KMS-11 (cell line): ENCODE data around the gene CAV1.

Source experiments
- H2AFZ ChIP-seq: fragments of 200-600 bp; sonication (generic); 2 replicates; pipeline ENCODE4 v1.6.1; 2016; ENCODE audit warnings: antibody characterized with exemption, mixed run types, low read depth
- H3K27ac ChIP-seq: fragments of 200-600 bp; sonication (generic); 2 replicates; pipeline ENCODE4 v1.6.1; 2016; ENCODE audit warnings: mild to moderate bottlenecking, mixed run types
- H3K27me3 ChIP-seq: fragments of 200-600 bp; sonication (generic); 2 replicates; pipeline ENCODE4 v1.6.1; 2017; ENCODE audit warnings: mild to moderate bottlenecking, low read depth, mixed run types, moderate library complexity; ENCODE audit not compliant: insufficient read depth
- H3K36me3 ChIP-seq: fragments of 200-600 bp; sonication (generic); 2 replicates; pipeline ENCODE4 v1.6.1; 2017; ENCODE audit warnings: mild to moderate bottlenecking, mixed run types; ENCODE audit not compliant: insufficient read depth
- H3K4me1 ChIP-seq: fragments of 200-600 bp; sonication (generic); 2 replicates; pipeline ENCODE4 v1.6.1; 2016; ENCODE audit warnings: mild to moderate bottlenecking, low read depth, mixed run types; ENCODE audit not compliant: poor library complexity, severe bottlenecking
- H3K4me2 ChIP-seq: fragments of 200-600 bp; sonication (generic); 2 replicates; pipeline ENCODE4 v1.7.0; 2016; ENCODE audit warnings: mild to moderate bottlenecking, mixed run types
- H3K4me3 ChIP-seq: fragments of 200-600 bp; sonication (generic); IDR thresholded peaks from 2 replicates; pipeline ENCODE4 v1.6.1; 2017; ENCODE audit warnings: low read depth, low read length, mixed read lengths; ENCODE audit not compliant: insufficient read depth
- H3K79me2 ChIP-seq: fragments of 200-600 bp; sonication (generic); 2 replicates; pipeline ENCODE4 v1.6.1; 2016; ENCODE audit warnings: low read depth, mixed run types; ENCODE audit not compliant: insufficient read depth
- H3K9ac ChIP-seq: fragments of 200-600 bp; sonication (generic); 2 replicates; pipeline ENCODE4 v1.6.1; 2016; ENCODE audit warnings: mild to moderate bottlenecking, mixed run types
- H4K20me1 ChIP-seq: fragments of 200-600 bp; sonication (generic); 2 replicates; pipeline ENCODE4 v1.6.1; 2016; ENCODE audit warnings: mild to moderate bottlenecking, mixed run types; ENCODE audit not compliant: insufficient read depth
- TF ChIP-seq, protein P1 (sequence below): fragments of 200-600 bp; sonication (generic); conservative IDR thresholded peaks from 2 replicates; pipeline ENCODE4 v1.6.1; 2017; ENCODE audit warnings: low read depth, mild to moderate bottlenecking, antibody characterized with exemption, low read length, moderate library complexity, mixed read lengths

CAV1 gene

DNA sequence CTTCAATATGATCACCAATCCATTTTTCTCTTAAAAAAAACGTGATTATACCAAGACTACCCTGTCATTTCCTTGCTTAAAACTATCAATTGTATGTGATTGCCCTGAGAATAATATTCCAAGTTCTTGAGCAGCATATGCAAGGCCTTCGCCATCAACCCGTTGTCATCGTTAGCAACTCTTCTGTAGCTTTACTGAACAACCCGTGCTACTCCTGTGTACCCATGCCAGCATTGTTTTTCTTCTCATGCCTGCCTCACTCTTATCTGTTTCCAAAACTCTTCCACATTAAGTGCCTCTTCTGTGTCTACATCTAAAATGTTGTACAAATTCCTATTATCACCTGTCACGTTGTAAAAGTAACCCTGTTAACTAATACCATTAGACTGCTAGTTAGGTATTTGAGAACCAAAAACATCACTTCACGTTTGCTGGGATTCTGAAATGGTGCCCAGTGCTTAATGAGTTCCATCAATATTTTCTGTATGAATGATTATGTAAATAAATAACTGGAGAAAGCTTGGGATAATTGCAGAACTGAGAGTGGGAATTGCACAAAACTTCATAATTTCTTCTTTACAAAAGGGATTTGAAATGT, 14.8 kb upstream of the CAV1 start:
- no peaks in the 10 kb centered on the region for H3K27me3 ChIP-seq
- H3K4me1 ChIP-seq: peaks cover 42% of the 10 kb centered on the region
- TF ChIP-seq, protein P1, sequence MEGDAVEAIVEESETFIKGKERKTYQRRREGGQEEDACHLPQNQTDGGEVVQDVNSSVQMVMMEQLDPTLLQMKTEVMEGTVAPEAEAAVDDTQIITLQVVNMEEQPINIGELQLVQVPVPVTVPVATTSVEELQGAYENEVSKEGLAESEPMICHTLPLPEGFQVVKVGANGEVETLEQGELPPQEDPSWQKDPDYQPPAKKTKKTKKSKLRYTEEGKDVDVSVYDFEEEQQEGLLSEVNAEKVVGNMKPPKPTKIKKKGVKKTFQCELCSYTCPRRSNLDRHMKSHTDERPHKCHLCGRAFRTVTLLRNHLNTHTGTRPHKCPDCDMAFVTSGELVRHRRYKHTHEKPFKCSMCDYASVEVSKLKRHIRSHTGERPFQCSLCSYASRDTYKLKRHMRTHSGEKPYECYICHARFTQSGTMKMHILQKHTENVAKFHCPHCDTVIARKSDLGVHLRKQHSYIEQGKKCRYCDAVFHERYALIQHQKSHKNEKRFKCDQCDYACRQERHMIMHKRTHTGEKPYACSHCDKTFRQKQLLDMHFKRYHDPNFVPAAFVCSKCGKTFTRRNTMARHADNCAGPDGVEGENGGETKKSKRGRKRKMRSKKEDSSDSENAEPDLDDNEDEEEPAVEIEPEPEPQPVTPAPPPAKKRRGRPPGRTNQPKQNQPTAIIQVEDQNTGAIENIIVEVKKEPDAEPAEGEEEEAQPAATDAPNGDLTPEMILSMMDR: no peak
- H3K4me2 ChIP-seq: peak overlapping the region; percentile 92; the same call in 1 of the 2 replicates
- 0 out of 2 replicates have a peak, but pooled peaks cover 3% of the 10 kb centered on the region for H3K79me2 ChIP-seq
- H3K4me3 ChIP-seq: no peak overlapping the region
- H4K20me1 ChIP-seq: no peaks in the 10 kb centered on the region
- H3K36me3 ChIP-seq: peaks cover 5% of the 10 kb centered on the region; the same call in 1 of the 2 replicates
- no peak overlapping the region for H3K27ac ChIP-seq
- H3K9ac ChIP-seq: no peak overlapping the region
- H2AFZ ChIP-seq: 0 out of 2 replicates have a peak overlapping the region, but pooled peaks have one; percentile 76

- Histone ChIP-seq H4K20me1 (no peaks in the 10 kb centered on the region), H3K27ac (peak overlapping the region; percentile 95), H3K4me2 (peak overlapping the region; percentile 92), H3K27me3 (no peaks in the 10 kb centered on the region), H3K9ac (peak overlapping the region; percentile 91; the same call in 1 of the 2 replicates), H3K79me2 (no peaks in the 10 kb centered on the region), H2AFZ (peak overlapping the region; percentile 76), H3K4me1 (peaks cover 40% of the 10 kb centered on the region), H3K4me3 (no peak overlapping the region), H3K36me3 (peaks cover 5% of the 10 kb centered on the region; the same call in 1 of the 2 replicates)
- TF ChIP-seq, protein P1: no peak
These were observed 14.0 kb upstream of the CAV1 start for GRCh38 chr7:116510795-116511194.

DNA sequence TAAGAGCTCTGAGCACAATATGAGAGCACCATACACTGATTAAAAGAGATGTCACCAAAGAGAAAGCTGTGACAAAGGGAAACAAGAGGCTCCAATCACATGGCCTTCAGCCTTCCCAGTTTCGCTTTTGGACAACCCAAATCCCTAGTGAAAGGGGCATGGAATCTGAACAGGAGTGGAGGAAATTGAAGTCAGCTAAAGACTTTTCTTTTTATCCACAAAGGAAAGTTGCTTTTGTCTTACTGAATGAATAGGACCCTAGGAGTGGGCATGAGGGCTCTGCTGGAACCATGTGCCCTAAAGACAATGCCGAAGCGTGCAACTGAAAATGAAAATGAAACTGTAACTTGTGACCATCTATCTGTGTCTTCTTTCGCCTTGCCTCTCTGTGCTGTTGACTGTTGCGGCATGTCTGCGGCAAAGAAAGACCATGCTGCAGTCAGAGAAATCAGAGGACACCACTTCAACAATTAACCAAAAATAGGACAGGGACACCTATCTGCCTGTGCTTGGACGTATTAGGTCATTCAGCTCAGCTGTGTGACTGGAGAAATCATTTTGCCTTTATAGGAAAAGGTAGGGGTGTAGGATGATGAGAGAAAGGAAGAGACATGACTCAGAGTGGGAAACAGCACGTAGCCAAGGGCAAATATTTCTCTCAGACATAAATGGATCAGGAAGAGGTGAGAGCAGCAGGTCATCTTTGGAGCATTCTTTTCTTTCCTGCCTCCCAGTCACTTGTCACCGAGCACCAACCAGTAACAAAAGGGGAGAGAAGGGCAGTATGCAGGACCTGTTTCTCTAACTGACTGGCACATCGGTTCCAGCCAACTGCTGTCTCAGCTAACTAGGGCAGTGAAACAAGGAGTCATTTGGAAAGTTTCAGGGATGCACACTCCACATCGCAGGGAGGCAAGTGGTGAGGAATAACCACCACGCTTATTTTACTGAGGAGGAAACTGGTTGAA, 13.0 kb upstream of the CAV1 start:
- Histone ChIP-seq H3K9ac (peak overlapping the region; percentile 91), H3K79me2 (no peaks in the 10 kb centered on the region), H3K27me3 (no peaks in the 10 kb centered on the region), H3K36me3 (peaks cover 3% of the 10 kb centered on the region; the same call in 1 of the 2 replicates), H4K20me1 (no peaks in the 10 kb centered on the region), H3K4me3 (peak overlapping the region; percentile 94), H3K4me1 (peaks cover 38% of the 10 kb centered on the region), H3K4me2 (peak overlapping the region; percentile 92), H3K27ac (peak overlapping the region; percentile 95), H2AFZ (peak overlapping the region; percentile 76)
- TF ChIP-seq, protein P1: no peak

DNA sequence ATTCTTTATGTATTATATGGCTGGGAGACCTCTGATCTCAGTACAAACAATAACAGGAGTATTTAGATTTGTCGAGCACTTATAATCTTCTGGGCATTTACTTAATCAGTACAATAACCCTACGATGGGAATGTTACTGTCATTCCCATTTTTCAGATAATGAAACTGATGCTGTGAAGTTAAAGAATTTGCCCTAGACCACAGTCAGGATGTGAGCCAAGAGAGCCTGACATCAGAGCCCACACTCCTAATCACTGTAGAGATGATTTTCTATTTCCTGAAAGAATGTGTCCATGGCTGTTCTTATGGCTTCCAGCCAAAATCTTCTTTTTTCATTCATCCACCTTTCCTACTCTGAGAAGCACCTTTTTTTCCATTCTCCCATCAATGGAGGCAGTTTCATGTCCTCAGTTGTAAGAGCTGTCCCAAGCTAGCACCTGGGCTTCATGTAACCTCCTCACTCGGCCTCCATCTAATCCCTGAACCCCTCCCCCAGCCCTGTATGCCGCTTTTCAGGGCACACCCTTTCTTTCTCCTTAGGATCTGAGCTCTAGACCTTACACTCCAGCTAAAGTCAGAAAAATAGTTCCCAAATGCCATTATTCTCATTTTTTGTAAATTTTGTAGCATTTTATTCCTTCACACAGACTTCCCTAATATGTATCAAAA, 12.2 kb upstream of the CAV1 start:
- peak overlapping the region; percentile 91 for H3K9ac ChIP-seq

More for the DNA sequence above, 12.2 kb upstream of the CAV1 start:
- peak overlapping the region; percentile 92 for H3K4me2 ChIP-seq
- H3K36me3 ChIP-seq: no peaks in the 10 kb centered on the region
- H3K27ac ChIP-seq: peak overlapping the region; percentile 95
- no peaks in the 10 kb centered on the region for H3K27me3 ChIP-seq
- H3K79me2 ChIP-seq: no peaks in the 10 kb centered on the region
- peak overlapping the region; percentile 94 for H3K4me3 ChIP-seq
- no peaks in the 10 kb centered on the region for H4K20me1 ChIP-seq
- H2AFZ ChIP-seq: peak overlapping the region; percentile 76
- peaks cover 35% of the 10 kb centered on the region for H3K4me1 ChIP-seq
- TF ChIP-seq, protein P1: no peak
